ENCODE results near the gene ZNF536.

The ZNF536 gene

DNA sequence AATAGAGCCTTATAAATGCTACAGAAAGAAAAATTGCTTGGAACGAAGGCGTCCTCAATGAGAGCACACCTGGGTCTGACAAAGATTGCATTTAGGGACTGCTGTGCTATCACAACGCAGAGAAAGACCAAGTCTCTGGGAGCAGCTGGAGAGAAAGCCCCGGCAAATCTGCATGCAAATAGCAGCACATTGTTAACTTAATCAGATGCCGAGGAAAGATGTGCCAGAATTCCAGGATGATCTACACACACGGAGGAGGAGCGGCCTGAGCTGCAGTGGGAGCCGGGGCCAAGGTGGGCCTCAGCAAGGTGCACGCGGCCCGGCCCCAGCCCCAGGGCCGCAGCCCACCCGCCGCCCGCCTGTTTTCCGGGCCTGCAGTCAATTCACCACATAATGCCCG is 1.4 kb downstream of the ZNF536 start:
- Histone ChIP-seq H2AFZ (ENCODE audit: low read depth, low read length) (no peak overlapping the region), H4K20me1 (ENCODE audit: insufficient read depth, low read length) (no peaks in the 10 kb centered on the region), H3K9me3 (ENCODE audit: insufficient read depth, low read length) (no peaks in the 10 kb centered on the region), H3K79me2 (ENCODE audit: low read length) (no peaks in the 10 kb centered on the region), H3K4me3 (ENCODE audit: low read length) (no peak overlapping the region), H3K27me3 (ENCODE audit: low read depth, low read length) (peaks cover 8% of the 10 kb centered on the region; the same call in 1 of the 2 replicates), H3K4me1 (ENCODE audit: low read length) (no peaks in the 10 kb centered on the region), H3K9ac (ENCODE audit: low read length) (no peak overlapping the region), H3K27ac (ENCODE audit: low read length) (no peak overlapping the region), H3K36me3 (replicated peaks; ENCODE audit: low read depth, low read length) (no peaks in the 10 kb centered on the region), H3K4me2 (ENCODE audit: low read length) (no peak overlapping the region)
- TF ChIP-seq EZH2phosphoT487 (IDR thresholded peaks at IDR 0.05; ENCODE audit: low read depth), result no peak
- no peak for TF ChIP-seq CTCF (IDR thresholded peaks at IDR 0.05; ENCODE audit: low read depth, low read length)

GRCh38 chr19:30374539-30374864 is 2.3 kb downstream of the ZNF536 start:
- no peaks in the 10 kb centered on the region for H3K9me3 ChIP-seq (ENCODE audit: insufficient read depth, low read length)
- no peaks in the 10 kb centered on the region for H3K79me2 ChIP-seq (ENCODE audit: low read length)
- no peak overlapping the region for H2AFZ ChIP-seq (ENCODE audit: low read depth, low read length)
- no peak overlapping the region for H3K4me3 ChIP-seq (ENCODE audit: low read length)
- peaks cover 8% of the 10 kb centered on the region; the same call in 1 of the 2 replicates for H3K27me3 ChIP-seq (ENCODE audit: low read depth, low read length)
- no peak overlapping the region for H3K27ac ChIP-seq (ENCODE audit: low read length)
- H3K36me3 ChIP-seq (replicated peaks; ENCODE audit: low read depth, low read length), result no peaks in the 10 kb centered on the region
- no peaks in the 10 kb centered on the region for H4K20me1 ChIP-seq (ENCODE audit: insufficient read depth, low read length)
- H3K4me1 ChIP-seq (ENCODE audit: low read length), result no peaks in the 10 kb centered on the region
- no peak overlapping the region for H3K9ac ChIP-seq (ENCODE audit: low read length)
- TF ChIP-seq EZH2phosphoT487 (IDR thresholded peaks at IDR 0.05; ENCODE audit: low read depth) (no peak), CTCF (IDR thresholded peaks at IDR 0.05; ENCODE audit: low read depth, low read length) (no peak)
- no peak overlapping the region for H3K4me2 ChIP-seq (ENCODE audit: low read length)

- TF ChIP-seq EZH2phosphoT487 (IDR thresholded peaks at IDR 0.05; ENCODE audit: low read depth) (no peak), CTCF (IDR thresholded peaks at IDR 0.05; ENCODE audit: low read depth, low read length) (no peak)
- H3K4me3 ChIP-seq (ENCODE audit: low read length), result no peak overlapping the region
- H2AFZ ChIP-seq (ENCODE audit: low read depth, low read length), result no peak overlapping the region
- no peaks in the 10 kb centered on the region for H3K9me3 ChIP-seq (ENCODE audit: insufficient read depth, low read length)
- no peaks in the 10 kb centered on the region for H4K20me1 ChIP-seq (ENCODE audit: insufficient read depth, low read length)
- no peak overlapping the region for H3K27ac ChIP-seq (ENCODE audit: low read length)
- H3K36me3 ChIP-seq (replicated peaks; ENCODE audit: low read depth, low read length), result no peaks in the 10 kb centered on the region
- peaks cover 8% of the 10 kb centered on the region; the same call in 1 of the 2 replicates for H3K27me3 ChIP-seq (ENCODE audit: low read depth, low read length)
- H3K79me2 ChIP-seq (ENCODE audit: low read length), result no peaks in the 10 kb centered on the region
- H3K4me1 ChIP-seq (ENCODE audit: low read length), result no peaks in the 10 kb centered on the region
- H3K4me2 ChIP-seq (ENCODE audit: low read length), result no peak overlapping the region
- no peak overlapping the region for H3K9ac ChIP-seq (ENCODE audit: low read length)
Measured at GRCh38 chr19:30374865-30375552, 2.8 kb downstream of the ZNF536 start.

GRCh38 chr19:30375553-30376031 is 3.4 kb downstream of the ZNF536 start:
- no peak overlapping the region for H3K4me3 ChIP-seq (ENCODE audit: low read length)
- H3K79me2 ChIP-seq (ENCODE audit: low read length), result no peaks in the 10 kb centered on the region
- H3K4me1 ChIP-seq (ENCODE audit: low read length), result no peaks in the 10 kb centered on the region
- H3K36me3 ChIP-seq (replicated peaks; ENCODE audit: low read depth, low read length), result no peaks in the 10 kb centered on the region
- no peak overlapping the region for H2AFZ ChIP-seq (ENCODE audit: low read depth, low read length)
- no peaks in the 10 kb centered on the region for H4K20me1 ChIP-seq (ENCODE audit: insufficient read depth, low read length)
- no peak for TF ChIP-seq CTCF (IDR thresholded peaks at IDR 0.05; ENCODE audit: low read depth, low read length)
- TF ChIP-seq EZH2phosphoT487 (IDR thresholded peaks at IDR 0.05; ENCODE audit: low read depth), result no peak
- H3K27ac ChIP-seq (ENCODE audit: low read length), result no peak overlapping the region
- H3K27me3 ChIP-seq (ENCODE audit: low read depth, low read length), result peaks cover 5% of the 10 kb centered on the region; the same call in 1 of the 2 replicates
- H3K9me3 ChIP-seq (ENCODE audit: insufficient read depth, low read length), result no peaks in the 10 kb centered on the region
- no peak overlapping the region for H3K9ac ChIP-seq (ENCODE audit: low read length)
- no peak overlapping the region for H3K4me2 ChIP-seq (ENCODE audit: low read length)

All from OCI-LY3 (cell line).